Glomerular endothelial cell (primary cell): ENCODE measurements around the gene NARS2. TPM values are rescaled to one million over a fixed set of nuclear protein-coding genes. Genes with fewer than 3 reads are reported as not detected.

Experiments used
- total RNA-seq: library from RNA; depleted of rRNA; stranded (reverse); fragments of >200 nt; gene quantifications from 2 replicates; pipeline ENCODE4 v1.2.3, GENCODE V29; 2015

Gene NARS2
- total RNA-seq, 1 donor from 2014 or later: 9.1 TPM

Other genes with a start within 250 kb of the NARS2 start
- 22.3 and 33.2 TPM in 2 replicates for gene GAB2, start 157.0 kb downstream of the NARS2 start, total RNA-seq